B cell (primary cell): ENCODE data around the gene FRMD3. TPM values are rescaled to one million over a fixed set of nuclear protein-coding genes. Genes with fewer than 3 reads are reported as not detected.

Source experiments
- ATAC-seq: fragments of 200-7000 bp; cut with Tn5 transposase; one replicate; pipeline ENCODE4 v1.10.0; 2021; ENCODE audit warnings: low read depth, mild to moderate bottlenecking, moderate number of reproducible peaks, moderate library complexity
- CTCF ChIA-PET: fragments of 350-600 bp; sonication (Branson Sonifier 250); formaldehyde crosslinking; loops from one replicate; lab custom pipeline; 2021; ENCODE audit warnings: antibody characterized with exemption, inconsistent platforms; lab: Charles Lee
- POLR2A ChIA-PET: fragments of 350-600 bp; sonication (Branson Sonifier 250); formaldehyde crosslinking; loops from one replicate; lab custom pipeline; 2021; ENCODE audit warnings: antibody characterized with exemption; lab: Charles Lee
- DNase-seq: peaks from one replicate; pipeline ENCODE4 v3.0.0; 2013
- H2AFZ ChIP-seq: 2 replicates; pipeline ENCODE4 v1.6.1; 2012; ENCODE audit warnings: mild to moderate bottlenecking, low read depth, low read length; ENCODE audit not compliant: insufficient read depth, poor library complexity, severe bottlenecking
- H3K27ac ChIP-seq, 2 donors: 1 replicate in 1 of 2; 2 replicates in 1 of 2; pipeline ENCODE4 v1.5.1; 2012 to 2013; ENCODE audit warnings: low read length in 2 of 2, mild to moderate bottlenecking in 2 of 2, moderate library complexity in 1 of 2
- H3K27me3 ChIP-seq, 4 experiments: fragments of 200-600 bp in 1 of 4; sonication (generic) in 1 of 4; replicated peaks in 1 of 4; 1 replicate in 2 of 4; 2 replicates in 2 of 4; pipeline versions ENCODE4 v1.6.1 to v1.7.0; 2013 to 2016; ENCODE audit warnings: low read length in 3 of 4, mild to moderate bottlenecking in 2 of 4, mixed read lengths in 1 of 4, moderate library complexity in 1 of 4; ENCODE audit not compliant: insufficient read depth in 4 of 4, control insufficient read depth in 3 of 4; ENCODE audit errors: control extremely low read depth in 1 of 4
- H3K36me3 ChIP-seq, 2 experiments: replicated peaks in 1 of 2; 1 replicate in 1 of 2; 2 replicates in 1 of 2; pipeline versions ENCODE4 v1.6.1 to v1.7.1; 2013; ENCODE audit warnings: low read length in 1 of 2; ENCODE audit not compliant: insufficient read depth in 2 of 2, control insufficient read depth in 1 of 2; ENCODE audit errors: control extremely low read depth in 1 of 2, extremely low read depth in 1 of 2
- H3K4me1 ChIP-seq, 2 donors: fragments of 200-600 bp in 1 of 2; sonication (generic) in 1 of 2; 1 replicate in 1 of 2; 2 replicates in 1 of 2; pipeline versions ENCODE4 v1.5.1 to v1.6.1; 2013 to 2017; ENCODE audit warnings: low read length in 2 of 2; ENCODE audit not compliant: control insufficient read depth in 2 of 2, insufficient read depth in 2 of 2
- H3K4me2 ChIP-seq: replicated peaks from 2 replicates; pipeline ENCODE3; 2012; ENCODE audit warnings: mild to moderate bottlenecking, low read depth, low read length; ENCODE audit not compliant: poor library complexity, severe bottlenecking
- H3K4me3 ChIP-seq, 5 experiments: fragments of 200-600 bp in 1 of 5; sonication (generic) in 1 of 5; 1 replicate in 3 of 5; 2 replicates in 2 of 5; pipeline versions ENCODE4 v1.5.1 to v1.7.0; 2011 to 2016; ENCODE audit warnings: low read length in 4 of 5, mild to moderate bottlenecking in 4 of 5, low read depth in 2 of 5, control low read depth in 1 of 5, moderate library complexity in 1 of 5; ENCODE audit not compliant: insufficient read depth in 1 of 5; ENCODE audit errors: control extremely low read depth in 1 of 5, extremely low read depth in 1 of 5
- H3K79me2 ChIP-seq: fragments of 200-600 bp; sonication (generic); one replicate; pipeline ENCODE4 v1.6.0; 2016; ENCODE audit warnings: low read length; ENCODE audit not compliant: control insufficient read depth, insufficient read depth
- H3K9ac ChIP-seq: fragments of 200-600 bp; sonication (generic); 2 replicates; pipeline ENCODE4 v1.6.1; 2017; ENCODE audit warnings: mild to moderate bottlenecking, low read length, moderate library complexity
- H3K9me3 ChIP-seq, 3 donors: one replicate each; pipeline versions ENCODE4 v1.6.1 to v1.7.1; 2013; ENCODE audit warnings: low read length in 2 of 3; ENCODE audit not compliant: control insufficient read depth in 2 of 3, insufficient read depth in 1 of 3; ENCODE audit errors: control extremely low read depth in 1 of 3
- H4K20me1 ChIP-seq: 2 replicates; pipeline ENCODE4 v1.6.0; 2012; ENCODE audit warnings: mild to moderate bottlenecking, low read length; ENCODE audit not compliant: insufficient read depth, control insufficient read depth, poor library complexity, severe bottlenecking
- H3K27ac Mint-ChIP-seq: one replicate; pipeline ENCODE4 v1.8.0; 2021; ENCODE audit warnings: mixed read lengths
- H3K27me3 Mint-ChIP-seq: one replicate; pipeline ENCODE4 v1.8.0; 2021; ENCODE audit warnings: mixed read lengths
- H3K4me1 Mint-ChIP-seq: one replicate; pipeline ENCODE4 v1.8.0; 2021; ENCODE audit warnings: mixed read lengths
- H3K4me3 Mint-ChIP-seq: one replicate; pipeline ENCODE4 v1.8.0; 2021; ENCODE audit warnings: mixed read lengths
- H3K9me3 Mint-ChIP-seq: one replicate; pipeline ENCODE4 v1.8.0; 2022; ENCODE audit warnings: mixed read lengths; ENCODE audit not compliant: insufficient read depth
- EZH2 ChIP-seq: IDR thresholded peaks from 2 replicates; pipeline ENCODE4 v1.6.1; 2012; ENCODE audit warnings: borderline replicate concordance, low read depth, mild to moderate bottlenecking, moderate library complexity, low read length; ENCODE audit not compliant: insufficient read depth, poor library complexity, severe bottlenecking
- WGBS: methylation state at CpG from one replicate; pipeline ENCODE4 v1.1.5; 2013; ENCODE audit warnings: missing lambda C conversion rate; ENCODE audit not compliant: insufficient coverage; 5-methylcytosine and 5-hydroxymethylcytosine counted together
- intact Hi-C: fragments of 100-400 bp; cut with micrococcal nuclease; formaldehyde crosslinking; loops from one replicate; pipeline ENCODE4 v1.10.0; 2022
- polyA plus RNA-seq: library from polyadenylated mRNA; depleted of rRNA; stranded (reverse); fragments of >200 nt; gene quantifications from 2 replicates; pipeline ENCODE4 v1.2.3, GENCODE V29; 2012
- total RNA-seq, 2 donors: library from RNA; stranded (reverse); fragments of 120-200 nt in 1 of 2; gene quantifications; 1 replicate in 1 of 2; 2 replicates in 1 of 2; pipeline versions ENCODE4 v1.2.3 to v1.2.4, GENCODE V29; 2013 to 2022
- TF ChIP-seq, protein P1 (sequence below): fragments of 200-600 bp; IDR thresholded peaks from one replicate; pipeline ENCODE4 v1.8.0; 2022; ENCODE audit warnings: antibody characterized with exemption, mild to moderate bottlenecking

Gene FRMD3
- total and polyA plus RNA-seq, 2 donors (not counting 1 experiment from before 2014, with no cell fraction given) = 0.37 to 0.49 TPM

DNA sequence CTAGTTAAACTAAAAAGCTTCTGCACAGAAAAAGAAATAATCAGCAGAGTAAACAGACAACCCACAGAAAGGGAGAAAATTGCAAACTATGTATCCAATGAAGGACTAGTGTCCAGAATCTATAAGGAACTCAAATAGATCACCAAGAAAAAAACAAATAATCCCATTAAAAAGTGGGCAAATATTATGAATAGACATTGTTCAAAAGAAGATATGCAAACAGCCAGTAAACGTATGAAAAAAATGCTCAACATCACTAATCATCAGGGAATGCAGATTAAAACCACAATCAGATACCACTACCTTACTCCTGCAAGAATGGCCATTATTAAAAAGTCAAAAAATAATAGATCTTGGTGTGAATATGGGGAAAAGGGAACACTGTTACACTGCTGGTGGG, 119.9 kb downstream of the FRMD3 start:
- no CpG with 5 or more reads among the region's 1 CpG for WGBS
- ATAC-seq = no peak
- POLR2A ChIA-PET = no interaction called here

DNA sequence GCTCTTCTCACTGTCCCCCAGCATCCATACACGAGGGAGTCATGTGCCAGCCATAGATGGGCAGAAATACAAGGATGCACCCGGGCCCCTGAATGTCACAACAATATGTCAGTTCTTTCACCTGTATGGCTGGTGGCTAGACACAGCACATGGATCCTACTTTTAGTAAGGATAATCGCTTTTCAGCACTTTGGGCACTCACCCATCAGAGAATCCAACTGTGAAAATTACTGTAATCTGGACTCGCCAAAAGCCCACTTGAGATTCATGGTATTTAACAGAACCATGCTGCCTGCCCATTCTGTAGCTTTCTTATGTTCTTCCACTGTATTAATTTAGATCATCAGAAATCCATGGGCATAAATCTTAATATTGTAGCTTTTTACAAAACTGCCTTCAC, 124.8 kb downstream of the FRMD3 start:
- TF ChIP-seq, protein P1, sequence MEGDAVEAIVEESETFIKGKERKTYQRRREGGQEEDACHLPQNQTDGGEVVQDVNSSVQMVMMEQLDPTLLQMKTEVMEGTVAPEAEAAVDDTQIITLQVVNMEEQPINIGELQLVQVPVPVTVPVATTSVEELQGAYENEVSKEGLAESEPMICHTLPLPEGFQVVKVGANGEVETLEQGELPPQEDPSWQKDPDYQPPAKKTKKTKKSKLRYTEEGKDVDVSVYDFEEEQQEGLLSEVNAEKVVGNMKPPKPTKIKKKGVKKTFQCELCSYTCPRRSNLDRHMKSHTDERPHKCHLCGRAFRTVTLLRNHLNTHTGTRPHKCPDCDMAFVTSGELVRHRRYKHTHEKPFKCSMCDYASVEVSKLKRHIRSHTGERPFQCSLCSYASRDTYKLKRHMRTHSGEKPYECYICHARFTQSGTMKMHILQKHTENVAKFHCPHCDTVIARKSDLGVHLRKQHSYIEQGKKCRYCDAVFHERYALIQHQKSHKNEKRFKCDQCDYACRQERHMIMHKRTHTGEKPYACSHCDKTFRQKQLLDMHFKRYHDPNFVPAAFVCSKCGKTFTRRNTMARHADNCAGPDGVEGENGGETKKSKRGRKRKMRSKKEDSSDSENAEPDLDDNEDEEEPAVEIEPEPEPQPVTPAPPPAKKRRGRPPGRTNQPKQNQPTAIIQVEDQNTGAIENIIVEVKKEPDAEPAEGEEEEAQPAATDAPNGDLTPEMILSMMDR = no peak
- no peak for TF ChIP-seq EZH2
- intact Hi-C loops = no loop called here
- 88% methylated on average over 2 of the region's 4 CpGs for WGBS

More for the DNA sequence above, 119.9 kb downstream of the FRMD3 start:
- Histone ChIP-seq H3K4me2 (no peak overlapping the region), H3K9ac (no peak overlapping the region), H3K4me3 (no peak overlapping the region), H3K36me3 (no peaks in the 10 kb centered on the region), H3K27ac (no peak overlapping the region), H3K4me1 (no peaks in the 10 kb centered on the region), H3K9me3 (no peaks in the 10 kb centered on the region), H4K20me1 (no peaks in the 10 kb centered on the region), H3K79me2 (no peaks in the 10 kb centered on the region), H3K27me3 (no peaks in the 10 kb centered on the region), H2AFZ (no peak overlapping the region)
- H3K27me3 Mint-ChIP-seq = no peaks in the 10 kb centered on the region
- TF ChIP-seq EZH2 = no peak
- TF ChIP-seq, protein P1 = no peak
- CTCF ChIA-PET = no interaction called here
- no peak overlapping the region for H3K27ac Mint-ChIP-seq
- intact Hi-C loops = no loop called here
- H3K4me3 Mint-ChIP-seq = no peak overlapping the region
- peaks cover 2% of the 10 kb centered on the region for H3K9me3 Mint-ChIP-seq
- no peaks in the 10 kb centered on the region for H3K4me1 Mint-ChIP-seq
- DNase-seq = no peak

More for the DNA sequence above, 124.8 kb downstream of the FRMD3 start:
- Mint-ChIP-seq H3K27me3 (peaks cover 4% of the 10 kb centered on the region), H3K4me1 (no peaks in the 10 kb centered on the region), H3K4me3 (no peak overlapping the region), H3K27ac (no peak overlapping the region), H3K9me3 (peaks cover 4% of the 10 kb centered on the region)
- Histone ChIP-seq H2AFZ (no peak overlapping the region), H4K20me1 (no peaks in the 10 kb centered on the region), H3K4me3 (no peak overlapping the region), H3K27me3 (no peaks in the 10 kb centered on the region), H3K4me2 (no peak overlapping the region), H3K79me2 (no peaks in the 10 kb centered on the region), H3K4me1 (no peaks in the 10 kb centered on the region), H3K9ac (no peak overlapping the region), H3K27ac (no peak overlapping the region), H3K9me3 (no peaks in the 10 kb centered on the region), H3K36me3 (no peaks in the 10 kb centered on the region)
- no peak for DNase-seq
- ChIA-PET POLR2A (no interaction called here), CTCF (no interaction called here)
- no peak for ATAC-seq
